Mononuclear cell (primary cell): ENCODE measurements around the gene SLC6A19. TPM values are rescaled to one million over a fixed set of nuclear protein-coding genes. Genes with fewer than 3 reads are reported as not detected.

Experiments used
- H3K27me3 ChIP-seq: 2 replicates; pipeline ENCODE4 v1.6.0; 2011; ENCODE audit warnings: low read length, control low read depth; ENCODE audit not compliant: insufficient read depth
- H3K4me1 ChIP-seq: 2 replicates; pipeline ENCODE4 v1.5.1; 2011; ENCODE audit warnings: mild to moderate bottlenecking, low read length, control low read depth; ENCODE audit not compliant: insufficient read depth
- H3K4me3 ChIP-seq: 2 replicates; pipeline ENCODE4 v1.5.1; 2011; ENCODE audit warnings: mild to moderate bottlenecking, low read length, moderate library complexity
- H3K9me3 ChIP-seq: 2 replicates; pipeline ENCODE4 v1.5.1; 2011; ENCODE audit warnings: low read depth, mild to moderate bottlenecking, control low read depth, low read length
- total RNA-seq: library from RNA; depleted of rRNA; stranded (reverse); fragments of >200 nt; gene quantifications from one replicate; pipeline ENCODE4 v1.2.3, GENCODE V29; 2012

SLC6A19 gene
- total RNA-seq, 1 donor = not detected

DNA sequence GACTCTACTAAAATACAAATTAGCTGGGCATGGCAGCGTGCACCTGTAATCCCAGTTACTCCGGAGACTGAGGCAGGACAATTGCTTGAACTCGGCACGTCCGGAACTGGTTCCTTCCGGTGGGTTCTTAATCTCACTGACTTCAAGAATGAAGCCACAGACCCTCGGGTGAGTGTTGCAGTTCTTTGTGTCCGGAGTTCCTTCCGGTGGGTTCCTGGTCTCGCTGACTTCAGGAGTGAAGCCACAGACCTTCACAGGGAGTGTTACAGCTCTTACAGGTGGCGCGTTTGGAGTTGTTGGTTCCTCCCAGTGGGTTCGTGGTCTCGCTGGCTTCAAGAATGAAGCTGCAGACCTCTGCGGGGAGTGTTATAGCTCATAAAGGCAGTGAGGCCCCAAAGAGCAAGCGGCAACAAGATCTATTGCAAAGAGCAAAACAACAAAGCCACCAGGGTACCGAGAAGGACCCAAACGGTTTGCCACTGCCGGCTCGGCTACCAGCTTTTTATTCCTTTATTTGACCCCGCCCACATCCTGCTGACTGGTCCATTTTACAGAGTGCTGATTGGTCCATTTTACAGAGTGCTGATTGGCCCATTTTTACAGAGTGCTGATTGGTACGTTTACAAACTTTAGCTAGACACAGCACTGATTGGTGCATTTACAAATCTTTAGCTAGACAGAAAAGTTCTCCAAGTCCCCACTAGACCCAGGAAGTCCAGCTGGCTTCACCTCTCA is 28.6 kb upstream of the SLC6A19 start:
- no peak overlapping the region for H3K4me3 ChIP-seq
- no peaks in the 10 kb centered on the region for H3K27me3 ChIP-seq
- H3K4me1 ChIP-seq = peaks cover 7% of the 10 kb centered on the region
- no peaks in the 10 kb centered on the region for H3K9me3 ChIP-seq

DNA sequence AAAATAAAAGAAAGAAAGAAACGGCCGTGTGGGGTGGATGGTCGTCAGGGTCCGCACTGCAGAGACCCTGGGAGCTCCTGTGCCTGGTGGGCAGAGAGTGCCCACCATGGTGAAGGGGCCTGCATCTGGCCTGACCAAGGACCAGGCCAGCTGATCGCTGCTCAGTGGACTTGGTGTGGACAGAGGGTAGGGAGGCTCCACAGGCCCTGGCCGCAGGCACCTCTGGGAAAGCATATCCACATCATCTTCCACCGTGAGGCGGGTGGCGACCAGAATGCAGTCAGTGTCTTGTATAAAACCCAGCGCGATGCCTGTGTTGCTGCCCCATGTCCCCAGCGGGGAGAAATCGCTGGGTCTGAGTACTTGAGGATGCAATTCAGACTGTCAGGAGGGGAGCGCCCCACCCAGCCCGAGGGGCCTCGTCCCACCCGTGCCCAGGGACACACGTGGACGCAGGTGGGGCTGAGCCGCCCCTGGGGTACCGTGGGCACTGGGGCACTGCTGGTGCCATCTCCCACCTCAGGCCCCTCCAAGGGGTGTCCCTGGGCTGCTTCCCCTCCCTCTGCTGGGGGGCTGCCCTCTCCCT is 27.8 kb upstream of the SLC6A19 start:
- Histone ChIP-seq H3K27me3 (no peaks in the 10 kb centered on the region), H3K9me3 (no peaks in the 10 kb centered on the region), H3K4me1 (no peaks in the 10 kb centered on the region)

DNA sequence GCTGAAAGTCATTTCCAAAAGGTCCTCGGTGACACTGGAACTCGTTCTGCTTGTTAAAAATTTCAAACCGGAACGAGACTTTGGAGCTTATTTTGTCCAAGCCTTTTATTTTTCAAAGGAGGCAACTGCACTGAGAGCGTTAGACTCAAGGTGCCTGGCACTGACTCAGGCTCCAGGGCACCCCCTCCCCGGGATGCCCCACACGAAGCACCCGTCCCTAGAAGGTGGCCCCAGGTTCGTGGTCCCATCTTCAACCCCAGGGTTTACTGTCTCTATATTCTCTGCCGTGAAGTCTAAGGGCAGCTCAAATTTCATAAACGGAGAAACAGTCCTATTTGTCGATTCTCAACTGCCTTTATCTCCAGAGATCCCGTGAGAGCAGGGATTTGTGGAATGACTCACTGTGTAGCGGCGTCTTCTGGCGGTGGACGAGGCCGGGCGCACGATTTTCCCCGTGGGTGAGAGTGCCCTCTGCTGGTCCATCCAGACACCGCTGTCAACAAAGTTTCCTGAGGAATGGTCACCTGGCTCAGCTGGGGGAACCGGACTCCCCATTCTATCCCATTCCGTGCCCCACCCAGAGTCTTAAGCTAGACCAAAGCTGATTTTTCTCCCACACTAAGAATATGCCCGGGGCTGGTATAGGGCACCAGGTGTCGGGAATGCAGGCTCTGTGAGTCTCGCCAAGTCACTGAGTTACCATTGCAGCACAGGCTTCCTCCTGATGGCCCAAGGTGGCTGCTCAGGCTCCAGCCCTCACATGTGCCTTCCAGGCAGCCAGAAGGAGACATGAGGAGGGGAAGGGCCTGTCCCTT is 27.1 kb upstream of the SLC6A19 start:
- no peaks in the 10 kb centered on the region for H3K9me3 ChIP-seq
- no peaks in the 10 kb centered on the region for H3K27me3 ChIP-seq
- no peaks in the 10 kb centered on the region for H3K4me1 ChIP-seq
- no peak overlapping the region for H3K4me3 ChIP-seq

More for the DNA sequence above, 27.8 kb upstream of the SLC6A19 start:
- H3K4me3 ChIP-seq = no peak overlapping the region

DNA sequence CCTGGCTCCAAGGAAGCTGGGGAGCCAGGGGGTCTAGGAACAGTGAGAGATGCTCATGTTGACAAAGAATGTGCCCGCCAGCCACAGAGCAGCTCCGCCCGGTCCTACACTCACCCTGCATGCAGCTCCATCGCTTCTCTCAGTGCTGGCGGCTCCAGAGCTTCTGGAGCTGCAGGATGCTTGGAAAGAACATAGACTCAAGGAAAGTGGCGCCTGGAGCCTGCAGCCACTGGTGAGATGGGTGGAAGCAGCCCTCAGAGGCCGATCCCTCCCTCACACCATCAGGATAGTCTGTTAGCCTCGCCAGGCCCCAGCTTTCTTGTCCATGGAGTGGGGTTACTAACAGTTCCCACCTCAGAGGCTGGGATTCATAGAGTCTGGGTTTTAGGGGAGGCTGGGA is 26.4 kb upstream of the SLC6A19 start:
- H3K4me3 ChIP-seq = no peak overlapping the region
- no peaks in the 10 kb centered on the region for H3K4me1 ChIP-seq
- H3K27me3 ChIP-seq = no peaks in the 10 kb centered on the region
- H3K9me3 ChIP-seq = no peaks in the 10 kb centered on the region

DNA sequence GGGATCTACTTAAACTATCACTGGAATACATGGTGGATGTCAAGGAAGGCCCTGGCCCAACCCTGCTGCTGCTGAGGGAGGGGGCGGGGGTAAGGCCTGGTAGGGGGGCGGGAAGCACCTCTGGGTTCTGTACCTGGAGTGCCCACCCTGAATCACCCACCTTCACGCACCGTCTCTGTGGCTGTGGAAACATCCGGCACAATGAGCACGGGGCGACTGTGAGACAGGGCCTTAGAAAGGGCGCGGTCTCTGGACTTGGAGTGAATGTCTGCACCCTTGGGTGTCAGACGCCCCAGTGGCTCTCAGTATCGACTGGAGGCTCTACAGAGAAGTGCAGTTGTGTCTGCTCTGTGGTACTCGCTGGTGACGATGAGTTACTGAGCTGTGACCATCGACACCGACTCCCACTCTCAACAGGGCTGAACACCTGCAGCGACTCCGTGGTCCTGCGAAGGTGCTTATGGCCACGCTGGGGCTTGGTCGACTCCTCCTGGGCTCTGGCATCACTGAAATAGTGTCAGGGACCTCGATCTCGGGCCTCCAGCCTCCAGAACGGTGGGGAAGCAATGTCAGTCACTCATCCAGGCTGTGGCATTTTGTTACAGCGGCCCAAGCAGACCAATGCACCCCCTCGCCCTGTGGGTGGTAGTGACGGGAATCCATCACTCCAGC is 25.5 kb upstream of the SLC6A19 start:
- Histone ChIP-seq H3K4me3 (no peak overlapping the region), H3K9me3 (no peaks in the 10 kb centered on the region), H3K27me3 (no peaks in the 10 kb centered on the region), H3K4me1 (no peaks in the 10 kb centered on the region)

DNA sequence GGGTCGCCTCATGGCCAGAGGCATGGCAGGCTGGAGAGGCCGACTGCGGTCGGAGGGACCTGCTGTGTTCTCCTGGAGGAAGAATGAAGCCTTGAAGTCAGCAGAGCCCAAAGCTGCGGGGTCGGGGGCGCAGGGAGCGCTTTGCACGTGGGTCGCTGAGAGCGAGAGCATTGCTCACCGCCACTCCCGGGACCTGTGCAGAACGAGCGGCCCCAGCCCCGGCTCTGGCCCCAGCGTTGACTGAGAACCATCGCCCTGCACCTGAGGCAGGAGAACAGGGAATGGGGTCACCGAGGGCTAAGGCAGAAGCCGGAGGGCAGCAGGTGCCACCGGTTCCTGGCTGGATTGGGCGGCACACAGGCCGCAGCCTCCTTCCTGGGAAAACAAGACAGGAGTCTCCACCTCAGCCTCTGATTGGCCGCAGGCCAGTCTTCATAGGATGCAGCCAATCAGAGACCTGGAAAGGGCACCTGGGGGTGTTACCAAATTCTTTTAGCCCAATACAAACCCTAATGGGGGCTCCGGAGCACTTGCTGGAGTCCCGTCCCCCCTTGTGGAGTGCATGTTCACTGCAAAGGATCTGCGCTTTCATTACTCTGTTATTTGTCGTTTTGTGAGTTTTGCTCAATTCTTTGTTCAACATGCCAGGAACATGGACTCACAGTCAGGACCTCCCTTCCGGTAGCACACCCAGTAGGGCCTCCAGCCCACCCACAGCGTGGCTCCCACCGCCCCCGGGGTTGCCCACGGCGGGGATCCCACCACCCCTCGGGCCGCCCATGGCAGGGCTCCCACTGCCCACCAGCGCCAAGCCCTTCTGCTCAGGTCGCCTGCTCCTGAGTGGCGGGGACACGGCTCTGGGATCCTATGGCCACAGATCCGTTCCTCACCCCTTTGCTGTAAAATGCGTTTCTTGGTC is 24.7 kb upstream of the SLC6A19 start:
- Histone ChIP-seq H3K27me3 (no peaks in the 10 kb centered on the region), H3K9me3 (no peaks in the 10 kb centered on the region), H3K4me1 (no peaks in the 10 kb centered on the region), H3K4me3 (no peak overlapping the region)

DNA sequence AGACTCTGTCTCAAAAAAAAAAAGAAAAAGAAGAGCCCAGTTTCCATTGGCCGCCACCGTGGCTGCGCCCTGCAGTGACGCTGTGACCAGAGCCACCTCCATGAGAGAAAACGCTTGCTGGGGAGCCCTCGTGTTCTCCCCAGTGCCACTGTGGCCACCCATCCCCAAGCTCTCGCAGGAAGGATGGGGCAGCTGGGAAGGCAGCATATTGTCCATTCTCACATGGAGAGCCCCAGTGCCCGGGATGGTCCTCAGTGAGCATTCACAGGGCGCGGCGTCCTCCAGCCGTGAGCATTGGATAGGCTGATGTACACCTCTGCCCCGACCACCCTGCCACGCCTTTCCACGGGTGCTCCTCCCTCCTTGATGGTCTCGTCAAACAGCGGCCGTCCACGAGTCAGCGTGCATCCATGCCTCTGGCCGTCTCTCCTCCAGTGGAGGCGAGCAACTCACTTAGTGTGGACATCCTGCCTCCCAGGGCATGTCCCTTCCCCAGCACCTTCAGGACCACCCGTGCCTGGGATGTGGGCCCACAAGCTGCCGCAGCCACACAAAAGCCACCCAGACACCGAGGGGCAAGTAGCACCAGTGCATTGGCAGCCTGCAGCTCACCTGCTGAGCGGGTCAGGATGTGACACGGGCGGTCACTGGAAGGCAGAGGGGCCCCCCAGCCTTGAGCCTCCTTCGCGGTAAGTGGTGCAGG is 23.4 kb upstream of the SLC6A19 start:
- Histone ChIP-seq H3K9me3 (no peaks in the 10 kb centered on the region), H3K4me1 (no peaks in the 10 kb centered on the region), H3K4me3 (no peak overlapping the region), H3K27me3 (no peaks in the 10 kb centered on the region)

DNA sequence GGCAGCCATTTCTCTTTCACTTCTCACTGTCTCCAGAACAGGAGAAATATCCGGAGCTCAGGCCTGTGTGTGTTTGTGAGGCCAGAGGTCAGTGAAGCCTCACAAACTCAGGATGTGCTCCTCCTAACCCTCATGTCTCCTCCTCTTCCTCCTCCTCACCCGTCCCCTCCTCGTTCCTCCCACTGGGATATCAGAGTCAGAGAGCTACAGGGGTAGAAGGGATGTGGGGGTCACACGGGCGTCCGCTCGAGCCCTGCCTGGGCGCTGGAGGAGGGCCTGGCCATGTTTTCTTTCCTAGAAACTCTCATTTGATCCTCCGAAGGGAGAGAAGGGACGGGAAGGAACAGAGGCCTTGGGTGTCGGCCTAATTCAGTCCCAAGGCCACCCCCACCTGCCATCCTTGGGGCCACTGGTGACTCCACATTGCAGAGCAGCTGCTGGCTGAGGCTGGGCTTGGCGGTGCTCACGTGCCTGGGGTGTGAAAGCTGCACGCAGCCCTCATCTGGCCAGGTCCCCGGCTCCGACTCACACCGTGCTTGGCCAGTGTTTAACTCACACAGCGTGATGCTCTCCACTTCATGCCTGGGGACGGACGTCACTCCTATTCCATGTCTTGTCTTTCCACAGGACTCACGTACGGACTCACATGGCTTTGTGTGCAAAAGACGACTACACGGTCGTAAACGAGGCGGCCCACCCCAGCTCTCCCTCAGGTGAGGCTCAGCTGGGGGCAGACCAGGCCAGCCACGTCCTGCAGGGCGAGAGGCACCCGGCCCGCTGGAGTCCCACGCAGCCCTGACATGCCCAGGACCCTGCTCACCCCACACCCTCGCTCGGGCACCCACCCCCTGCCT is 22.6 kb upstream of the SLC6A19 start:
- Histone ChIP-seq H3K9me3 (no peaks in the 10 kb centered on the region), H3K4me3 (no peak overlapping the region), H3K4me1 (no peaks in the 10 kb centered on the region), H3K27me3 (no peaks in the 10 kb centered on the region)

DNA sequence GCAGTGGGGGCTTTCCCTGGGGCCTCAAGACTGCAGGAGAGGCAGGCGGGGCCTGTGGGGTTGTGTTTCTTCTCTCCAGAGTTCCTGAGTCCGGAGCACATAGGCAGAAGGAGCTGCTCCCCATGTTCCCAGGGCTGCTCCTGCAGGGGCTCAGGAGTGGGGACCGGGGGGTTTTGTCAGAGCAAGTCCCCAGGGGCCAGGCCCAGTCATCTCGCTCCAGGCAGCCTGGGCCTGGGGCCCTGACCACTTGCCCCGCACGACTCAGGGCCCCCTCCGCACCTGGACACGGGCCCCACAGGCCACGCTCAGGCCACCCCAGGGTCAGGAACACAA is 22.0 kb upstream of the SLC6A19 start:
- Histone ChIP-seq H3K4me3 (no peak overlapping the region), H3K27me3 (no peaks in the 10 kb centered on the region), H3K9me3 (no peaks in the 10 kb centered on the region), H3K4me1 (no peaks in the 10 kb centered on the region)

DNA sequence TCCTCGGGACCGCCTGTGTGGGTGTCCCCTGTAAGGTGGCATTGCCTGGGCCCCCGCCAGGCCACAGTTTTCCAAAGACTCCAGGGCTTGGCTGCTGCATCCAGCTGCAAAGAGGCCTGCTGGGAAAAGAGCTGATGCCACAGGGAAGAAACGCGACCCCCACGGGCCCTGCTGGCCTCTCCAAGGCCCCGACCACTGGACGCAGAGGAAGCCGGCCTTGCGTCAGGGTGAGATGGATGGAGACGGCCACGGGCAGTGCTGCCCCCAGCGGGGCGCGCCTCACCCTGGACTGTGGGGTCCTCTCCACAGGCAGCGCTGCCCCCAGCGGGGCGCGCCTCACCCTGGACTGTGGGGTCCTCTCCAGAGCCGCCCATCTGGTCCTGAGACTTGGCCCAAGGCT is 21.3 kb upstream of the SLC6A19 start:
- no peaks in the 10 kb centered on the region for H3K27me3 ChIP-seq
- no peaks in the 10 kb centered on the region for H3K4me1 ChIP-seq
- no peaks in the 10 kb centered on the region for H3K9me3 ChIP-seq
- H3K4me3 ChIP-seq = no peak overlapping the region

DNA sequence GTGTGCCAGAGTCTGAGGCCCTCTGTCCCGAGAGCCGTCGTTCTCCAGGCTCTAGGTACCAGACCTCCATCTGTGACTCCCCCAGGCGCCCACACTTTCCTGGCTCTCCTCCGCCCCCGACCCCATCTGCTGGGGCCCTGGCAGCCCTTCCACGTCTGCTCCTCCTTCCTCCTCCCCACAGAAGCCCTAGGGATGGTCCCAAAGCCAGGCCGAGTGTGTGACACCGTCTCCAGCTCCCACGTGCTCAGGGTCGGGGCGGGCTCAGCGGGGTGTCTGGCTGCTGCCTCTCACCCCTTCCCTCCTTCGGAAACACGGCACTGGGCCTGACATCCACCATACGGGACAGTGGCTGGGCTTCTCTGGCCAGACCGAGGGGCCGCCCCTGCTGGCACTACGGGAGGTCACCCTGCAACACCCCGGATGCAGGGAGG is 20.5 kb upstream of the SLC6A19 start:
- H3K4me1 ChIP-seq = no peaks in the 10 kb centered on the region
- H3K27me3 ChIP-seq = no peaks in the 10 kb centered on the region
- H3K4me3 ChIP-seq = no peak overlapping the region
- no peaks in the 10 kb centered on the region for H3K9me3 ChIP-seq

DNA sequence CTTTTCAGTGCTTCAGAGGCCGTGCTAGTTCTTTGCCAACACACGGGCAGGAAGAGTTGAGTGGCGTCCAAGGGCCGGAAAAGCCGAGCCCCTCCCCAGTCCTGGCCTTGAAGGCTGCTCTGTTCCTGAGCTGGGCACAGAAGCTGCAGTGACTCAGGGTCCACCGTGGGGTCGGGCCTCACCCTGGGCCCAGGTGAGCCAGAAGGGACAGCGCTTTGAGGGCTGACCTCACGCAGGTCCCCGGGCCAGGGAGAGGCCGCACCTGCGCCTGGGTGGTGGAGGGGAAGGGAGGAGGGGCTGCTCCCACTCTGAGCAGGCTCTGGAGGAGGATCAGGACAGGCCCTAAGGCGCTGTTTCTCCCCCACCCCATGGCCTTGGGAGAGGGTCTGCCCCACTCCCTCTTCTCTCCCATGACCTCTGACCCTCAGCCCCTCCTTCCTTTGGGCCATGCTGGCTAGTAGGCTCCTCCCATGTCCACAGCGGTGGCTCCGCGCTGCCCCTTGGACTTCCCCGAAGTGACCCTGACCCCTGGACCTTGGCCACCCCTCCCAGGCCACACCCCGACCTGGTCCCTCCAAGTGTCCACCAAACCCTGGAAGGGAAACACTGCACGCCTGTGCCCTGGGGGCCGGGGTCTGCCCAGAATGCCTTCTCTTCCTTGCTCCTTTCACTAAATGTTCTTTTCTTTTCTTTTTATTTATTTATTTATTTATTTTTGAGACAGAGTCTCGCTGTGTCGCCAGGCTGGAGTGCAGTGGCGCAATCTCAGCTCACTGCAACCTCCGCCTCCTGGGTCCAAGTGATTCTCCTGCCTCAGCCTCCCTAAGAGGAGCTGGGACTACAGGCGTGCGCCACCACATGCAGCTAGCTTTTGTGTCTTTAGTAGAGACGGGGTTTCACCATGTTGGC is 19.7 kb upstream of the SLC6A19 start:
- H3K27me3 ChIP-seq = no peaks in the 10 kb centered on the region
- H3K4me3 ChIP-seq = no peak overlapping the region
- H3K9me3 ChIP-seq = no peaks in the 10 kb centered on the region
- no peaks in the 10 kb centered on the region for H3K4me1 ChIP-seq

DNA sequence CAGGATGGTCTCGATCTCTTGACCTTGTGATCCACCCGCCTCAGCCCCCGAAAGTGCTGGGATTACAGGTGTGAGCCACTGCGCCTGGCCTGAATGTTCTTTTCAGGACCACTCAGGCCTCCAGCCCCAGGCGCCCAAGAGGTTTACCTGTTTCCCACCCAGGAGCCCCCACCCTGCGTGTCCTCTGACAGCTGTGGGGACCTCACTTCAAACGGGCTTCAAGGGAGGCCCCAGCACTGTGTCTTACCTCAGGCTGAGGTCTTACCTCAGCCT is 19.1 kb upstream of the SLC6A19 start:
- Histone ChIP-seq H3K4me3 (no peak overlapping the region), H3K27me3 (no peaks in the 10 kb centered on the region), H3K4me1 (no peaks in the 10 kb centered on the region), H3K9me3 (no peaks in the 10 kb centered on the region)
